Epithelial cell of prostate (primary cell): ENCODE measurements around the gene MSI2.

ENCODE experiments used
- DNase-seq: peaks from one replicate; pipeline ENCODE4 v3.0.0-alpha.2; 2011; ENCODE audit warnings: low read depth, low spot score
- H3K27ac ChIP-seq: fragments of 450-650 bp; 2 replicates; pipeline ENCODE4 v1.5.1; 2017; ENCODE audit warnings: mild to moderate bottlenecking

MSI2 gene

GRCh38 chr17:57701124-57701523 lies 444.8 kb downstream of the MSI2 start:
- DNase-seq: no peak
- no peak overlapping the region for H3K27ac ChIP-seq

GRCh38 chr17:57703273-57703672 lies 446.9 kb downstream of the MSI2 start:
- H3K27ac ChIP-seq: no peak overlapping the region
- DNase-seq: no peak

DNA sequence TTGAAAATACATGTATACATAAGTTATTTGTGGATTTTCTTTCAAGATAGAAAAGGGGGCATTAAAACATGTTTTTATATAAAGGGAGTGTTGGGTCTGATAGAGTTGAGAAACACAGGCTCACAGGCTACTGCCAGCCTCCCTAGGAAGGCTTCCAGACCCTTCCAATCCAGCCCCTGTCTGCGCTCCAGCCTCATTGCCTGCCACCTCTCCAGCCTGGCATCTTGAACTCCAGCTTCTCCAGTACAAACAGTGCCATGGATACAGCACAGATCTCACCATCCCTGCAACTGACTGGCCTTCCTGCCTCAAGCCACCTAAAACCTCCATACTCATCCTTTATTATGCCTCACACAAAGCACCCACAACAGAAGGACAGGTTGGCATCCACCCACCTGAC lies 448.1 kb downstream of the MSI2 start:
- DNase-seq: no peak
- H3K27ac ChIP-seq: no peak overlapping the region

DNA sequence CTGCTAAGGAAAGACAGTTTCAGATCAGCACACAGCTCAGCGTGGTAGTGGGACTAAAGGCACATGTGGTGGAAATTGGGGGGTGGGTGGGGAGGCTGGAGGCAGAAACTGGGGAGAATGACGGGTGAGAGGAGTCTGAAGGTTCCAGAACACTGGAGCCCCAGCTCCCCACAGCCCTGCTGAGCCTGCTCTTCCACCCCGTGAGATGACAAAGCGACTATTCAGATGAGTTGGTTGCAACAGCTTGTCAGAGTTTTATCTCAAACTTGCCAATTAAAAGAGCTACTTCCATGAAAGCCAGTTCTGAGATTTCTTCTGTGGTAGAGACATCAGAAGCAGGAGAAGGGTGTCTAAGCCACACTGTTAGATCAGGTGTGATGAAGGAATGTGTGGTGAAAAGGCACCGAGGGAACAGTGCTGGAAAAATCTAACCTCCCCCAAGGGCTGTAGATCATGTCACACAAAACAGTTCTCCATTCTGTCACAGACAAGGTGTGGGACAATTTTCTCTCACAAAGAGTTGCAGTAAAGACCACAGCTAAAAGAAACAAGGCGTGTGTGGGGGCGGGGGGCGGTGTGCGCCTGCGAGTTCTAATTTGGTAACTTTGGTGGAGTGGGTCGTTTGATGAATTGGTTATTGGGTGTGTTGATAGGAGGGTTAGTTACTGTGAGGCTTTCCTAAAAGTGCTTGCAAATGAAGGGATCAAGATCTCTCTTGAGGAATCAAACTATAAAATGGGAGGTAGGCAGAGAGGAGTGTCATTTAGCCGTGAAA lies 449.8 kb downstream of the MSI2 start:
- H3K27ac ChIP-seq: no peak overlapping the region
- no peak for DNase-seq

DNA sequence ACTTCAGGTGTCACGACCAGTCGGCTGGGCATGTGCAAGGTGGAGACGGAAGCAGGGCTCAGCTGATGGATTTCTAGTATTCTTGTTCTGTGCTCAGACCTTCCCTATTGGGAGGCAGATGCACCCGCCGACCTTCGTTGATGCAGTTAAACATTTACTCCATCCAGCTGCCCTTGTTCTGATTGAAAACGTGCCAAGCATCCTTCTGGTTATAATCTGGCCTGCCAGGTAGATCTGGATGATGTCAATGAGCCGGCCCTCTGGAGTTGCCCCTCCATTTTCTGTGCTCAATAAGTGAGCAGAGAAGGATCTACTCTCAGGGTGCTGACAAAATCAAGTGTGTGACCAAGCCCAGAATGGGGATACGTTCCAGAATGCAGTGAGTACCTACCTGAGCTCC lies 450.4 kb downstream of the MSI2 start:
- no peak for DNase-seq
- no peak overlapping the region for H3K27ac ChIP-seq

- no peak overlapping the region for H3K27ac ChIP-seq
Observed at GRCh38 chr17:57707892-57708291, 451.6 kb downstream of the MSI2 start.

DNA sequence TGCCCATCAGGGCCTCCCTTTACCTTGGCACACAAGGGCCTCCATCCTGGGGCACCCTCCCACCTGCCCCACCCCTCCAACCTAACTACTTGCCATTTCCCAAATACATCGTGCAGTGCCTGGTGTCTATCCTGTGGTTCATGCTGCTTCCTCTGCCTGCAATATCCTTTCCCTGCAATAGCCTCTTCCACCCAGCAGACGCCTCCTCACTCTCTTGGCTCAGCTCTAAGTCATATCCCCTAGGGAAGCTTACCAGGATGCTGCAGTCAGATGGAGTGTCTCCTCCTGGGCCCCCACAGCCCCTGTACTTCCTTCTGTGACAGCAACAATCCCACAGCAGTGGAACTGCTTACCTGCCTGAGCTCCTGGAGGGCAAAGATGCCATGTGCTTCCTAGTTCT lies 452.1 kb downstream of the MSI2 start:
- no peak for DNase-seq
- H3K27ac ChIP-seq: no peak overlapping the region

More at GRCh38 chr17:57707892-57708291, 451.6 kb downstream of the MSI2 start:
- no peak for DNase-seq

GRCh38 chr17:57713140-57713539 lies 456.8 kb downstream of the MSI2 start:
- DNase-seq: no peak
- H3K27ac ChIP-seq: no peak overlapping the region

GRCh38 chr17:57714665-57715180 lies 458.4 kb downstream of the MSI2 start:
- DNase-seq: no peak
- no peak overlapping the region for H3K27ac ChIP-seq

- H3K27ac ChIP-seq: no peak overlapping the region
- no peak for DNase-seq
Observed at GRCh38 chr17:57715981-57716380, 459.7 kb downstream of the MSI2 start.

DNA sequence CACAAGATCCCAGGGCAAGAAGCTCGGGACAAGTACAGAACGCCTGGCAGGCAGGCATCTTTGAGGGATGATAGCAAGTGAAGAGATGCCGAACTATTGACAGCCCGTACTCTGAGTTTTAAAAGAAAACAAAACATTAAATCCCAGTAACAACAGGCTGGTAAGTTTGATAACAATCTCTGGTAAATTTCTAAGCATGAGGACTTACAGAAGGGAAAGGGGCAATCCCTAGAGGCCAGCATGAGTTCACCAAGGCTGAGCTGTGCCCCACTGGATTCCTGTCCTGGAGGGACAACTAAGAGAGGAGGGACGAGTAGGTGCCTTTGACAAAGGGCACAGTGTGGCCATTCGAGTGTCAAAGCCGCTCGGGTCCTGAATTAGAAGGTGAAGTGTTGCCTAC lies 462.6 kb downstream of the MSI2 start:
- DNase-seq: no peak
- H3K27ac ChIP-seq: no peak overlapping the region

GRCh38 chr17:57720386-57721035 lies 464.2 kb downstream of the MSI2 start:
- DNase-seq: no peak
- no peak overlapping the region for H3K27ac ChIP-seq

- no peak overlapping the region for H3K27ac ChIP-seq
- no peak for DNase-seq
Observed at GRCh38 chr17:57721967-57722703, 465.8 kb downstream of the MSI2 start.

- no peak for DNase-seq
- no peak overlapping the region for H3K27ac ChIP-seq
Observed at GRCh38 chr17:57722704-57723043, 466.4 kb downstream of the MSI2 start.

- no peak overlapping the region for H3K27ac ChIP-seq
- DNase-seq: no peak
Observed at GRCh38 chr17:57723427-57724025, 467.2 kb downstream of the MSI2 start.

DNA sequence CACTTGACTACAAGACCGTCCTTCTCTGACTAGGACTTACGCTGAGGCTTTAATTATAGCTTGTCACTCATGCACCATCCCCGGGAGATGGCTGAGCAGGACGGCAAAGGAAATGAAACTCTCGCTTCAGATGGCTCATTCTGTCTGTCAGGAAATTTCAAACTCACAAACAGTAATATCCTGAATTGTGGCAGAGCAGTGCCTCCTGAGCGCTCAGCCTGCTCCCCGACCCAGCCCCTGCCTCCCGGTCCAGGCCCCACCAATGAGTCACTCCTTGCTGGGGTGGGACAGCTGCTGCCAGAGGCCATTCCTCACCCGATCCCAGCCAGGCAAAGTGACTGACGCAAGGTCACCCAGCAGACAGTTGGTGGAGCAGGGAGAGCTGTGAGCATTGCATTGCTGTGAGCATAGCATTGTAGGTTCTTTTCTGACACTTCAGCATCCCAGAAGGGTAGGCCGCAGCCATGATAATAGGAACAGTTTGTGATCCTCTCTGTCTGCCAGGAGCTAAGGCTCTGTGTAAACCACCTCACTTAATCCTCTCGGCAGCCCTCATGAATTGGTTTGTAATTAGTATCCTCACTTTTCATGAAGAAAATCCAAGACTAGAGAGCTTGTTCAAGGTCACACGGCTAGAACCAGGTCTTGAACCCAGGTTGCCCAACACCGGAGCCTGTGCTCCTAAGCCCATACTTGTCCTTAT lies 467.9 kb downstream of the MSI2 start:
- H3K27ac ChIP-seq: no peak overlapping the region
- no peak for DNase-seq

GRCh38 chr17:57724729-57725125 lies 468.4 kb downstream of the MSI2 start:
- no peak overlapping the region for H3K27ac ChIP-seq
- no peak for DNase-seq

DNA sequence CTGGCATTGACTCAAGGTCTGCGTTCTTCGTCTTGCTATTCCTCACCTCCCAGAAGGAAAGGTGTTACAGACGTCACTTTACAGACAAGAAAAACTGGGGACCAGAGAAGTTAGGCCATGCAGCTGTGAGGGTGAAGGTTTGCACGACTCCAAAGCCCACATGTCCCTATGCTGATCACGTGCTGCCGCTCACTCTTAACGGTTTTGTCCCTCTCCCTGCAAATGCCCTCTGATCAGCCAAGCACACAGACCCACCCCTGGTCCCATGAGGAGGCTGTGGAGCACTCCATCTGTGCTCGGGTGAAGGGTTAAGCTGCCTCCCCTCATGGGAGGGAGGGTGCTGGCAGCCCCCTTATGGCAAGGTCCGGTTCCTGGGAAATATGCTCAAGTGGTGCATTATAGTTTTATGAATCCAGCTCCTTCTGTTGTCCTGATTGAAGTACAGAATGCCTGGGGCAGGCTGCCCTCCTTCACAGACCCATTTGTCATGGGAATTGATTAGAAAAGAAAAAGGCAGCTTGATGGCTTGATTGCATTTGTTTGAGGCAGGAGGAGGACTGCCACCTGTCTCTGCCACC lies 470.0 kb downstream of the MSI2 start:
- no peak overlapping the region for H3K27ac ChIP-seq
- no peak for DNase-seq

DNA sequence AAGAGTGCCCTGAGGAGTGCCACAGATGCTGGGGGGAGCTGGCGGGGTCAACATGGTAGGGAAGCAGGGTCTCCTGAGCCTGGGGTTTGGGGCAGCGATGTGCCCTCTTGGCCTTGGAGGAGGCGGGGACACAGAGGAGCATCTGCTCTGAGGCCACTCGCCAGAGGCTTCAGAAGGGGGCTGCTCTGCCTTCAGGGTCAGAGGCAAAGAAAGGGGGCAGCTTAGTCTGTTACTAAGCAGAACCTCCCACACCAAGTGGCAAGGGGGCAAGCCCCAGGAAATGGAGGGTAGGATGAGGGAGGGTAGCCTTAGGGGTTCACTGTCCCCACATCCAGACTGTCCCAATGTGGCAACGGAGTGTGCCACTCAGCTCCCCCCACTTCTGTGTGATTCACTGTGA lies 470.5 kb downstream of the MSI2 start:
- no peak overlapping the region for H3K27ac ChIP-seq
- DNase-seq: no peak

DNA sequence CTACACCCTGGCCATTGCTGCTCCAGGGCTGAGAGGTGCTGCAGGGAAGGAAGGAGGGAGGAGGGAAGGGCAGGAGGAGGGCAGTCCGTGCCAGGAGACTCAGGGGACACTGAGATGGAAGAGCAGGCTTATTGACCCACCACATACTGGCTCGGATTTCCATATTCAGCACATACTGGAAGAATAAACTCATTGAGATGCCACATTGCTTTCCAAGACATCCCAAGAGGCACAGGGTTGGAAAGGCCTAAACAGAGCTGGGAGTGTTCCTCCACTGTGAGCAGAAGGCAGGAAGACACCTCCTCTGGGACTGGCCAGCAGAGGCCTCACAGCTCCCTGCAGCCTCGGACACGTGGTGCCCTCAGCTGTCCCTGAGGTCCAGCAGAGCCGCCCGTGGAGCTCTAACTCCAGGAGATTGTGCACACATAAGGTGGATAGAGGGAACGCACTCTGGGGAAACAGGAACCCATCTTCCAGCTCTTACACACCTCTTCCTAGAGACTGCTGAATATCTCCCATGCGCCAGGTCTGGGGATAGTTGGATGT lies 471.4 kb downstream of the MSI2 start:
- H3K27ac ChIP-seq: no peak overlapping the region
- no peak for DNase-seq
